GM18858 (cell line): ENCODE measurements around the gene KRT37.
"Not testable (repeated sequence)": the region's sequence is repeated elsewhere in the genome, so short reads cannot be mapped to it uniquely, and the experiment has no call there.

Experiments used
- ATAC-seq: cut with Tn5 transposase; IDR thresholded peaks from one replicate; pipeline ENCODE4 v1.9.1; 2021; ENCODE audit not compliant: unreplicated experiment

KRT37 gene

GRCh38 chr17:41407226-41407625 lies 17.2 kb downstream of the KRT37 start:
- no peak for ATAC-seq

- ATAC-seq = no peak
Measured at GRCh38 chr17:41406205-41406604, 18.2 kb downstream of the KRT37 start.

- ATAC-seq = no peak
Measured at GRCh38 chr17:41404024-41404671, 20.2 kb downstream of the KRT37 start.

- no peak for ATAC-seq
Measured at GRCh38 chr17:41403404-41404023, 20.9 kb downstream of the KRT37 start.

- no peak for ATAC-seq
Measured at GRCh38 chr17:41402161-41402560, 22.2 kb downstream of the KRT37 start.

GRCh38 chr17:41396996-41397660 lies 27.3 kb downstream of the KRT37 start, which contains the start of gene KRT31:
Gene KRT31 (minus strand): TSS chr17:41397608. CDS start chr17:41397539, 69 bp downstream.
- ATAC-seq = no peak

- ATAC-seq = no peak
Measured at GRCh38 chr17:41396340-41396739, 28.0 kb downstream of the KRT37 start.

- no peak for ATAC-seq
Measured at GRCh38 chr17:41395611-41396010, 28.8 kb downstream of the KRT37 start.

GRCh38 chr17:41395044-41395443 lies 29.3 kb downstream of the KRT37 start:
- ATAC-seq = not testable (repeated sequence)

GRCh38 chr17:41394254-41394996 lies 30.0 kb downstream of the KRT37 start:
- no peak for ATAC-seq

- no peak for ATAC-seq
Measured at GRCh38 chr17:41393826-41394225, 30.6 kb downstream of the KRT37 start.

- ATAC-seq = no peak
Measured at GRCh38 chr17:41393294-41393693, 31.1 kb downstream of the KRT37 start.

- ATAC-seq = no peak
Measured at GRCh38 chr17:41392278-41392677, 32.1 kb downstream of the KRT37 start.

- ATAC-seq = no peak
Measured at GRCh38 chr17:41391535-41391934, 32.9 kb downstream of the KRT37 start.

GRCh38 chr17:41390411-41390938 lies 33.9 kb downstream of the KRT37 start:
- ATAC-seq = no peak

- no peak for ATAC-seq
Measured at GRCh38 chr17:41387670-41388069, 36.7 kb downstream of the KRT37 start.

- no peak for ATAC-seq
Measured at GRCh38 chr17:41386227-41386626, 38.2 kb downstream of the KRT37 start.

- ATAC-seq = no peak
Measured at GRCh38 chr17:41383690-41384089, 40.7 kb downstream of the KRT37 start.

GRCh38 chr17:41382394-41382793 lies 42.0 kb downstream of the KRT37 start:
- ATAC-seq = no peak

- ATAC-seq = not testable (repeated sequence)
Measured at GRCh38 chr17:41381943-41382342, 42.4 kb downstream of the KRT37 start, which contains the start of gene KRT34. Gene KRT34 (minus strand): TSS chr17:41382306. CDS start chr17:41382246, 60 bp downstream.

- not testable (repeated sequence) for ATAC-seq
Measured at GRCh38 chr17:41380091-41380490, 44.3 kb downstream of the KRT37 start.
